Activated CD4-positive, alpha-beta T cell treated with anti-CD3 and anti-CD28 coated beads for 24 hours (primary cell): ENCODE results near the gene XPR1.
"Not testable (repeated sequence)": the region's sequence is repeated elsewhere in the genome, so short reads cannot be mapped to it uniquely, and the experiment has no call there.

Experiments used
- DNase-seq, 2 donors: peaks; one replicate each; pipeline ENCODE4 v3.0.0-alpha.2; 2020; ENCODE audit warnings: low read depth in 2 of 2

XPR1 gene

DNA sequence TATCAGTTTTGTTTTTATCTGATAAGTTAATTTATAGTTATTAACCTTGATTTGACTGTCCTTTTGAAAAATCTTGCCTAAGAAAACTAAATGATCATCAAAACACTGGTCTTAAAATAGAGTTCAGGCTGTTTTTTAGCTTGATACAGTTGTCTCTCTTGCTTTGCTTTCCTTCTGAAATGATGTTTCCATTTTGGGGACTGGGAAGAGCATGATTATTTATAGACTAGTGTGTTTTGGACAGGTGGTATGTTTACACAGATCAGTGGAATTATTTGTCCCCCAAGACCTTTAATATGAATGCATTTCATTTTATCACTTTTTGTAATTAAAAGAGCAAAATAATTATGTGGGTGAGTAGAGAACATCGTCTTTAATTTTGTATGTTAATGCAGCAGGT is 90.8 kb downstream of the XPR1 start:
- DNase-seq = no peak

DNA sequence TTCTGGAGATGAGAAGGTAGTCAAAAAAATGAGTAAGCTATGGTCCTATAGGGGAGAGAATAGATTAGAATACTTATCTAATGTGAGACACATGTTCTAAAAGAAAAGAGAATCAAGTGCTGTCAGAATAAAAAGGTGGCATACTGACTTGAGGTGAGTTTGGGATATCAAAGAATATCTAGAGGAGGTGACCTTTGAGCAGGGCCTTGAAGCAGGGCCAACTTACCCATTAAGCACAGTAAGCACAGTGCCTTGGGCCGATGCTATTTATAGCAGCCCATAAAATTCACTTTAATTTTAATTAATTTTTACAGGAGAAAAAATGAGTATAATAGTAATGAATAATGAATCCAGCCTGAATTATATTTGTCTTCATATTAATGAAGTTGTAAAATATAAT is 92.2 kb downstream of the XPR1 start:
- DNase-seq = no peak

DNA sequence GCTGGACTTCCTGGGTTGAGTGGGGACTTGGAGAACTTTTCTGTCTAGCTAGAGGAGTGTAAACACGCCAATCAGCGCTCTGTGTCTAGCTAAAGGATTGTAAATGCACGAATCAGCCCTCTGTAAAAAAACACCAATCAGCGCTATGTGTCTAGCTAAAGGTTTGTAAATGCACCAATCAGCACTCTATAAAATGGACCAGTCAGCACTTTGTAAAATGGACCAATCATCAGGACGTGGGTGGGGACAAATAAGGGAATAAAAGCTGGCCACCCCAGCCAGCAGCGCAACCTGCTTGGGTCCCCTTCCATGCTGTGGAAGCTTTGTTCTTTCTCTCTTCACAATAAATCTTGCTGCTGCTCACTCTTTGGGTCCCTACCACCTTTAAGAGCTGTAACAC is 94.2 kb downstream of the XPR1 start:
- not testable (repeated sequence) for DNase-seq

DNA sequence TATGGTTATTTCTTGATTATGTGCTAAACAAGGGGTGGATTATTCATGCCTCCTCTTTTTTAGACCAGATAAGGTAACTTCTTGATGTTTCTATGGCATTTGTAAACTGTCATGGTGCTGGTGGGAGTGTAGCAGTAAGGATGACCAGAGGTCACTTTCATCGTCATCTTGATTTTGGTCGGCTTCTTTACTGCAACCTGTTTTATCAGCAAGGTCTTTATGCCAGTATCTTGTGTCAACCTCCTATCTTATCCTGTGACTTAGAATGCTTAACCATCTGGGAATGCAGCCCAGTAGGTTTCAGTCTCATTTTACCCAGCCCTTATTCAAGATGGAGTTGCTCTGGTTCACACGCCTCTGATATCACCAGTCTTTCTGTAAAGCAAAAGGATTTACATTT is 95.9 kb downstream of the XPR1 start:
- DNase-seq = not testable (repeated sequence)

DNA sequence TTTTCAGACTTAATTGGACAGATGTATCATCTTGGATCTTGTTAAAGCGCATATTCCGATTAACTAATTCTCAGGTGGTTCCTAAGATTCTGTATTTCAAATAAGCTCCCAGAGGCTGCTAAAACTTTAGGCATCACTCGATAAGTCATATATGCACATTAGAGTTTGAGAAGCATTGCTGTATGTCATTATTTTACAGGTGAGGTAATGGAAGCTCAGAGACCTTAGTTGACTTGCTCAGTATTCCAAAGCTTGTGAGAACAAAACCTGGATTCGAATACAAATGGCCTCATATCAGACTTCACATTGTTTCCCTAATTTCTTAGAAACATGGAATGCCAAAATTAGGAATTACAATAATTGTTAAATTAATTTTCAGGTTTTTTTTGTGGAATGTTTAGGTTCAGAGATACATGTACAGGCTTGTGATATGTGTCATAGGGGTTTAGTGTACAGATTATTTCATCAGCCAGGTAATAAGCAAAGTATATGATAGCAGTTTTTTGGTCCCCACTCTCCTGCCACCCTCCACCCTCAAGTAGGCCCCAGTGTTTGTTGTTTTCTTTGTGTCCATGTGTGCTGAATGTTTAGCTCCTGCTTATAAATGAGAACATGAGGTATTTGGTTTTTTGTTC is 96.8 kb downstream of the XPR1 start:
- DNase-seq = no peak

DNA sequence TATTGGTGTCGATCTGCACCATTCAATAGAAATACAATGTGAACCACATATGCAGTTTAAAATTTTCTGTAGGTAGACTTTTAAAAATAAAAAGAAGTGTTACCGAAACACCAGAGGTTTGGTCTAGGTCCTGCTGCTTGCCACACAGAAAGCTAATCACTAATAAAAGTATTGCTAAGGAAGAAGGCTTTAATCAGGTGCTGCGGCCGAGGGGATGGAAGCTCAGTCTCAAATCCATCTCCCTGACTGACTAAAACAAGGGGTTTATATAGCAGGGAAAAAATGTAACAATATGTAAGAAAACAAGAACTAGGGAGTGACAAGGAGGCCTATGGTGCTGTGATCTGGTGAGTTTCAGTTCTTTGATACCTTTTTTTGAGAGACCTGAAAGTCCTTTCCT is 99.3 kb downstream of the XPR1 start:
- no peak for DNase-seq

DNA sequence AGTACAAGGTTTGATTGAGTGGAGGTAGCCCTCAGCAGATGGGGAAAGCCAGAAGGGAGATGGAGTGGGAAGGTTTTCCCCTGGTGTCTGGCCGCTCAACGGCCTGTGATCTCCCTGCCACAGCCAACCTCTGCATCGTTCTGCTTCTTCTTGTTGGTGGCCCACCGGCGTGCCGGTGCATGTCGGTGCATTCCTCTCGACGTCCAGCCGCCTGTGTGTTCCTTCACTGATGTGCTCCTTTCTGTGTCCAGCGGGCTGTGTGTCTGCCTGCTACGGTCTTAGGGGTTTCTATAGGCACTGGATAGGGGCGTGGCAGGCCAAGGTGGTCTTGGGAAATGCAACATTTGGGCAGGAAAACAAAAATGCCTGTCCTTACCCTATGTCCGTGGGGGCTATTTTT is 101.0 kb downstream of the XPR1 start:
- no peak for DNase-seq

DNA sequence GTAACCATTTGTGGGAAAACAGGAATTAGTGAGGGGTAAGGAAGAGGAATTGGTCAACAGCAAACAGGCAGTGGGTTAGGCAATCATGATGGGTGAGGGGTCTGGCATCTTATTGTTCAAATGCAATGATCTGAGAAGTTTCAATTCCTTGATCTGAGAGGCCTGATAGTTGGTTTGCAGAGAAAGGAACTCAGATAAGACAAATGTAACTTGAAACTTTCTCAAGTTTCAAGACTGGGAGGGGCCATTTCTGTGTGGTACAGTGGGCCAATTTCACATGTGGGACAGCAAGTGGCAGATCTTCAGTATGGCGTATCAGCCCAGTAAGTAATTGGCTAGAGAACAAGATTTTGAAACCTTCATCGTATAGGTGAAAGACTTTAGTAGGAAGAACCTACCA is 102.5 kb downstream of the XPR1 start:
- no peak for DNase-seq

DNA sequence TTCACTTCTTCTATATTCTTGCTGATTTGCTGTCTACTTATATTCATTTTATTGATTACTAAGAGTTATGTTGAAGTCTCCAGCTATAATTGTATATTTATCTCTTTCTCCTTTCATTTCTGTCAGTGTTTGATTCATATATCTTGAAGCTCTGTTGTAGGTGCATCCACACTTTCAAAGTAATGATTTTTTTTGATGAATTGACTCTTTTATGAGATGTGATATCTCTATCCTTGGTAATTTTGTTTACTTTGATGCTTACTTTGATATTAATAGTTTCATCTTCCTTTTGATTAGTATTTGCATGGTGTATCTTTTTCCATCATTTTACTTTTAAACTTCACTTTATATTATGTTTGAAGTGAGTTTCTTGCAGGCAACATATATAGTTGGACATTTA is 110.8 kb downstream of the XPR1 start:
- no peak for DNase-seq

DNA sequence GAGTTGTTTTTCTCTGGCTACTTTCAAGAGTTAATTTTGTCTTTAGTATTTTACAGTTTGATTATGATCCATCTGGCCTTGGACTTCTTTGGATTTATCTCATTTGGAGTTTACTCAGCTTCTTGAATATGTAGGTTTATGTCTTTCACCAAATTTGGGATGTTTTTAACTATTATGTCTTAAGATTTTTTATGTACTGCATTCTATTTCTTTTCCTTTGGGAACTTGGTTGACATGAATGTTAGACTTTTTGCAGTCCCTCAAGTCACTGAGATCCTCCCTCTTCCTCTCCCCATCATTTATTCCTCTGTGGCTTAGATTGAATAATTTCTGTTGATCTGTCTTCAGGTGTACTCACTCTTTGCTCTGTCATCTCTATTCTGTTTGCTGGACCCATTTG is 112.0 kb downstream of the XPR1 start:
- no peak for DNase-seq

DNA sequence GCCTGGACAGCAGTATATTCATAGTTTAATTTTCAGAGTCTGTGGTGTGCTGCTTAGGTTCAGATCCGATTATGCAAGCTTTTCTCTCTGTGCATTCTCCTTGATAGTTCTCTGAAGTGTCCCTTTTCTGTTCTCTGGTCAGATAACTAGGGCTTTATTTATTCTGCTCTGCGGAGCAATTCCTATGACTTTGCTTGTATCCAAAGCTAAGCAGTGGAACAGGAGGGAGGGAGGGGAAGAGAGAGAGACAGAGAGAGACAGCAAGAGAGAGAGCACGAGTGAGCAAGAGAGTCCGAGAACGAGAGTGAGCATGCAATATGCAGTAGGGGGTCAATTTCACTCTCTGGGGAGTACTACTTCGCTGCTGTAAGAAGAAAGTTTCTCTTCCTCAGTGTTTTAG is 113.3 kb downstream of the XPR1 start:
- DNase-seq = no peak

DNA sequence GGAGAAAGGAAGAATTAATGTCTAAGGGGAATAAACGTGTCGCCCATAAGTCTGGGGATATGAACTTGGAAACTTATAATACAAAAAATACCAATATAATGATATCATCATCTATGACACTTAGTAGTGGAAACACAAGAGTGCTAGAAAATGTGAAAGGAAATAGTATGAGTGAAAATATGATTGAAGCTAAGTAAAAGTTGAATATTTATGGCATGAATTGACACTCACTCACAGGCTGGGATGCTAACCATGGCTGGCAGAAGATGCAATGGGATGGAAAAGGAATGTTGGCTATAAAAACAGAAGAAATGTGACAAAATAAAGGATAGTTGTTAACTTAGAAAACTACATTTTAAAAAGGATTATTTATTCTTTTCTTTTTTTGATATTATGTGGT is 120.1 kb downstream of the XPR1 start:
- no peak for DNase-seq

DNA sequence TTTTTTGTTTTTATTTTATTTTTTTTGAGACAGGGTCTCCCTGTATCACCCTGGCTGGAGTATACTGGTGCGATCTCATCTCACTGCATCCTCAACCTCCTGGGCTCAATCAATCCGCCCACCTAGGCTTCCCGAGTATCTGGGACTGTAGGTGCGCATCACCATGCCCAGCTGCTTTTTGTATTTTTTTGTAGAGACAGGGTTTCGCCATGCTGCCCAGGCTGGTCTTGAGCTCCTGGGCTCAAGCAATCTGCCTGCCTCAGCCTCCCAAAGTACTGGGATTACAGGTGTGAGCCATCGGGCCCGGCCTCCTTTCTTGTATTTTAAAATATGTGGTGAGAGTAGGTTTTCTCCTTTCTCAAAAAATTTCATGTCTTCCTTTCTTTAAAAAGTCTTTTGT is 122.6 kb downstream of the XPR1 start:
- no peak for DNase-seq

DNA sequence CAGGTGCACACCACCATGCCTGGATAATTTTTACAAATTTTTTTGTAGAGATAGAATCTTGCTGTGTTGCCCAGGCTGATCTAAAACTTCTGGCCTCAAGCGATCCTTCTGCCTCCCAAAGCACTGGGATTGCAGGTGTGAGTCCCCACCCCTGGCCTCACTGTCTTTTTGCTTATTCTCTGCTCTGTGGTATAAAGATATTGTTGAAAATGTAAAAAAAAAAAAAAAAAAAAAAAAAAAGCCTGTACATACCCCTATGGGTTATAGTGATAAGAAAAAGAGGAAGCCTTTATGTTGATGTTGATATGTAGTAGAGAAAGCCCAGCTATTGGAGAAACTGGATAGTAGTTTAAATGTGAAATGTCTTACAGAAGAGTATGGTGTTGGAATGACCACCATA is 125.8 kb downstream of the XPR1 start:
- DNase-seq = no peak

DNA sequence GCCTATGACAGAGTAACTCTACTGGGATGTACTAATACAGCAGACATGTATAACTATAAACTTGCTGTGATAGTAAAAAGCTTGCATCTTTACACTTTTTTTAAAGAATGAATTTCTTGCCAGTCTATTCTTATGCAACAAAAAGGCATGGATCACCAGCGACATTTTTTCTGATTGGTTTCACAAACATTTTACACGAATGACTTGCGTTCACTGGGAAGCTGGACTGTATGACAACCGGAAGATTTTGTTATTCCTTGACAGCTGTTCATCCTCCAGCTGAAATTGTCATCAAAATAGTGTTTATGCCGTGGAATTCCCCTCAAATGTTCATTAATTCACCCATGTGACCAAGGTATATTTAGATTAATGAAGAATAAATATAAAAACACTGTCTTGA is 131.0 kb downstream of the XPR1 start:
- no peak for DNase-seq

DNA sequence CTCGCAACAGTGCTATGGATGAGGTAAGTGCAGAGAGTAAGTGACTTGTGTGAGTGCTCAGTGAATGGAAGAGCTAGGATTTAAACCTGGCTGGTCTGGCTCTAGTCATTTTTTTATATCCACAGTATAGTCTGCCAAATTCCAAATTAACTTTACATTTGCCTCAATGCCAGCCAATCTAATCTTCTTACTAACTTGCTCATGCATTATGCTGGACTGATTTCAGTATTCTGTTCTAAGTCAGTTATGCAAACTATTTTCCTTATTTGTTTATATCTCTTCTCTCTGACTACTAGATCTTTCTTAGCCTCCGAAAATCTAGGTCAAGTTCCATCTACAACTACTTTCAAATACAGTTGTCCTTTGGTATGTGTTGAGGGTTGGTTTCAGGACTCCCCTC is 133.3 kb downstream of the XPR1 start:
- no peak for DNase-seq

DNA sequence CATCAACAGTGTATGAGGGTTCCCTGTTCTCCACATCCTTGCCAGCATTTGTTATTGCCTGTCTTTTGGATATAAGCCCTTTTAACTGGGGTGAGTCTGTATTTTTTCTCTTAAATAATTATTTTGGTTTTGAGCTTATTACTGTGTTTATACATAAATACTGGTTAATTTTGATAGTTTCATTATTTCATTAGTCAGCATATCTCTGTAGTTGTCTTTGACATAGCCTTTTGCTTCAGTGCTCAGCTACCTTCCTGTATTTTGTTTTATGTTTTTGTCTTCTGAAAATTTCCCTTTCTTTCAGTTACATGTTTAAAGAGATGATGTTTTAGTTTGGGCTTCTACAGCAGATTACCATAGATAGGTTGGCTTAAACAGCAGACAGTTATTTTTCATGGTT is 138.1 kb downstream of the XPR1 start:
- no peak for DNase-seq

DNA sequence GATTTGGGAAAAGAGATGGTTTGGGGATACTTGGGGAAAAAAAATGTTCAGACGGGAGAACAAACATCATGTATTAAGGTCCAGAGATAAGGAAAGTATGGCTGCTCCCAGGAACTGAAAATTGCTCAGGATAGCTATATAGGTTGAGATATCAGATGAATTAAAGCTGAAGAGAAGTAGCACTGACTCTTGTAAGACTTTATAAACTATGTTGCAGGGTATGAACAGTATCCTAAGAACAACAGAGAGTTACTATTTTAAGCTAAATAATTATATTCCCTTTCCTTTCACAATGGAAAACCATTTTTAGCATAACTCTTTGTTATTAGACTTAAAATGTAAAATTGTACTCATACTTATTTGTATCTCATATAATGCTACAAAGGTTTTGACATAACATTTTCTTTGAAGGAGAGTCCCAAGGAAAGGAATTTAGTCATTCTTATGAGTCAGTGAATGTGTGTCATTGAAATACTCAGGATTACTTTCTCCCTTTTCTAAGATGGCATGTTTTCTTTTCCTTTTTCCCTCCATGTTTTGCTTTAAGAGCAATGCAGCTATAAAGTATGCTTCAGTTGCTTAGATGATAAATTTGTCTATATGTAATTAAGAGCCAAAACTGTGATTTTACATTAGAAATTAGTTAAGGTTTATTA is 141.5 kb downstream of the XPR1 start:
- no peak for DNase-seq

DNA sequence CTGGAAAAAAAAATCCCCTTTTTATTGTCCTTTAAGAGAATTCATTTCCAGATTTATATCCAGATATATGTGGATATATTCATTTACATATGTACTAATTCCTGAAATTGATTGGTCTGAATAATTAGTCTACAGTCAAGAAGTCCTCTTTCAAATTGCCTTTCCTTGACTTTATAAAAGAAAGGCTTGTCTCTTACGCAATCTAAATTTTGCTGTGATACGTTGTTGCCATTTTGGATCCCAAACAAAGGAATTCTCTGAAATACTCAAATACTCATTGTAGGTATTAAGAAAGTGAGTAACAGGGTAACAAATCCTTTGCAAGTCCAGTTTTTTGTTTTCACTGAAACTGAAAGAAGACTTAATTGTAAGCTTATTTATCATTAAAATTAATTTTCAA is 144.0 kb downstream of the XPR1 start:
- no peak for DNase-seq

DNA sequence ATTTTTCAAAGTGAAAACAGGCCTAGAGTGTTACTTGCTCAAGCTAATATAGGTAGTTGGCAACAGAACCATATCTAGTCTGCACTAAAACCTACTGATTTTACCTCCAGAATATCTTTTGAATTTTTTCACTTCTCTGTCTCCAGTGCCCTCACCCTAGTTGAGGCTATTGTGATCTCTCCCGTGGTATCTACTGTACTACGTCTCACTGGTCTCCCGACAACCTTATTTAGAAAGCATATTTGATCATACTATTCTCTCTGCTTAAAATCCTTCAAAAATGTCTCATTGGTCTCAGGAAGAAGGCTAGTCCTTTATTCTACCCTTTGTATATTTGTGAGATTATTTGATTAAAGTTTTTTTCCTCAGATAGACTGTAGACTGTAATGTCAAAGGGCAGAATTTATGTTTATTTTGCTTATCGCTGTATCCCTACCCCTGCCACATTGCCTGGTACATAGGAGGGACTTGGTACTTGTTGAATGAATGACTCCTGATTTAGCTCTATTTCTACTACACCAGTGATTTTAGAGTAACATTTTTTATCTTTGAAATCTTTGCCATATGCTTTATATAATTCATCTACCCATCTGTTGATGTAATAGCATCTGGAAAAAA is 145.4 kb downstream of the XPR1 start:
- no peak for DNase-seq

DNA sequence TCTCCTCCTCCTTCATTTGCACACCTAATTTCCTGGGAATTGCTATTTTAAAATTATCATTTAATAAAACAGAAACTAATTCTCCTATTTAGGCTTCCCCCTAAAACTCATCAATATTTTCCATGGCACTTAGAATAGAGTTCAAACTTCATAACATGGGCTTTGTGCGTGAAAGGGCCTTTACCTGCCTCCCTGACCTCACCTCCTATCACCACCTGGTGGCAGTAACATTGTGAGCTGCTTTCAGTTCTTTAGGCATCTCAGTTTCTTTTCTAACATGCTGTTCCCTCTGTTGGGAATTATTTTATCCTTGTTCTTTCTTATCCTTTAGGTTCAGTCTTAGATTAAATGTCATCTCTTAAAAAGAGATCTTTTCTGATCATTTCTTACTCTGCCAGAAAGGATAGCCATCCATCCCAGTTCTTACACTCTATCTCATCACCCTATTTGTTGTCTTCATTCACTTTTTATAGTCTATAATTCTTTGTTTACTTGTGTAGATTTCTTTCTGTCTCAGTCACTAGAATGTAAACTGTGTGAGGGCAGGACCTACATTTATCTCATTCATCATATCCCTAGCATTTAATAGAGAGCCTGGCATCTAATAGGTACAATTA is 147.1 kb downstream of the XPR1 start:
- no peak for DNase-seq

DNA sequence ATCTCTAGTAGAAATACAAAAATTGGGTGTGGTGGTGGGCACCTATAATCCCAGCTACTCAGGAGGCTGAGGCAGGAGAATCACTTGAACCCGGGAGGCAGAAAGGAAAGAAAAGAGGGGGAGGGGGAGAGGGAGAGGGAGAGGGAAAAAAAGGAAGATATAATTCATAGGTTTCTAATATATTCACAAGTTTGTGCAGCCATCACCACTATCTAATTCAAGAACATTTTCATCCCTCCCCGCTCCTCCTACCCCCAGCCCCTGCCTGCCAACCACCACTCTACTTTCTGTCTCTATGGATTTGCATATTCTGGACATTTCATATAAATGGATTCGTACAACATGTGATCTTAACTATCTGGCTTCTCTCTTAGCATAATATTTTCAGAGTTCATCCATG is 147.8 kb downstream of the XPR1 start:
- DNase-seq = no peak

DNA sequence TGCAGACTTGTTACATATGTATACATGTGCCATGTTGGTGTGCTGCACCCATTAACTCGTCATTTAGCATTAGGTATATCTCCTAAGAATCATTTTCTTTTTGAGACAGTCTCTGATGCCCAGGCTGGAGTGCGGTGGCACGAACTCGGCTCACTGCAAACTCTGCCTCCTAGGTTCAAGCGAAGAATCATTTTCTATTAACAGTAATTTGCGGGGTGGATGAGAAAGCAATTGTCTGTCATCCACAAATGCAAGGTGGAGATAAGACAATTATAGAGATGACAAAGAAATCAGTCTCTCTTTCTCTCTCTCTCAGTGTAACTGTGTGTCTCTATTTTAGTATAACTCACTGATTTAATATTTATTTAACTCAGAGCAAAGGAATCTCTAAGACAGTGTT is 149.9 kb downstream of the XPR1 start:
- no peak for DNase-seq
